Heart left ventricle (tissue), 13 donors: ENCODE data around the gene SULT1A3.

Experiments used
- CTCF ChIP-seq, 12 donors: fragments of 200-600 bp; sonication (generic) in 4 of 12; IDR thresholded peaks; one replicate each; pipeline versions ENCODE4 v1.5.0 to v1.8.0; 2018 to 2022; ENCODE audit warnings: antibody characterized with exemption in 12 of 12, mild to moderate bottlenecking in 5 of 12
- POLR2A ChIP-seq, 2 donors: fragments of 450-650 bp; IDR thresholded peaks; one replicate each; pipeline ENCODE4 v1.6.1; 2017; ENCODE audit warnings: antibody characterized with exemption in 2 of 2, mild to moderate bottlenecking in 2 of 2, moderate library complexity in 2 of 2
- donor health status: ischemic (EF 13 %, LVEDD 7.1; RV severe dilation, severe dysfunction).
- donor health status: DM: no; HTN: yes; CAD: no.
- donor health status: DM: no; HTN: no; CAD: no.
- donor health status: ischemic (EF 25% LVEDD 6.9; RV normal size, moderate dysfunction).
- donor health status: ischemic (EF 25% LVEDD 5.7; RV mildly dilated, moderate dysfunction).
- donor health status: ischemic (EF 35%, LVEDD 5.7; RV mildly dilated, moderate dysfunction).
- donor health status: nonischemic (EF 11% LVEDD 7.7; RV severe dilation, severe dysfunction).
- donor health status: DM: yes; HTN: yes; CAD: no.
- donor health status: PGD.
- donor health status: ischemic (EF 29% LVEDD 5.4; RV normal size, mild dysfunction).
- donor health status: nonischemic (EF 23%, LVEDD 6.1; RV moderate dilation, normal function).

- TF ChIP-seq CTCF (IDR thresholded peaks at IDR 0.05) (no peak), POLR2A (IDR thresholded peaks at IDR 0.05) (no peak)
Observed at GRCh38 chr16:30173054-30173453, 26.0 kb upstream of the SULT1A3 start.
